DOHH2 (cell line): ENCODE data around the gene NDNF.

Experiments
- CTCF ChIP-seq: fragments of 200-600 bp; sonication (generic); IDR thresholded peaks from one replicate; pipeline ENCODE4 v1.5.1; 2014; ENCODE audit warnings: antibody characterized with exemption, mild to moderate bottlenecking, low read depth, low read length; ENCODE audit not compliant: poor library complexity, severe bottlenecking
- EZH2phosphoT487 ChIP-seq: fragments of 200-600 bp; sonication (generic); IDR thresholded peaks from 2 replicates; pipeline ENCODE4 v1.6.1; 2017; ENCODE audit warnings: borderline replicate concordance, mild to moderate bottlenecking, antibody characterized with exemption, low read length, moderate library complexity, mixed read lengths

- TF ChIP-seq CTCF (peak; percentile 37), EZH2phosphoT487 (no peak)
Observed at GRCh38 chr4:121112530-121112929, 40.2 kb upstream of the NDNF start.
